SK-N-SH (cell line): Measurements from ENCODE around the gene LAMTOR4. TPM values are rescaled to one million over a fixed set of nuclear protein-coding genes. Genes with fewer than 3 reads are reported as not detected.
A peak's percentile ranks its signal among the peaks of the same experiment; 100 is the strongest.

ENCODE experiments used
- CTCF ChIA-PET: fragments of 300-600, 350-600 bp; formaldehyde crosslinking; extraction: SDS; loops from one replicate; lab custom pipeline; 2021; lab: Yijun Ruan, JAX
- POLR2A ChIA-PET: fragments of 350-600 bp; sonication (Branson Sonifier 250); formaldehyde crosslinking; extraction: SDS; loops from one replicate; lab custom pipeline; 2020; ENCODE audit warnings: antibody characterized with exemption, inconsistent platforms; lab: Yijun Ruan, JAX
- DNase-seq: peaks from one replicate; pipeline ENCODE4 v3.0.0; 2012
- H2AFZ ChIP-seq: fragments of 200-600 bp; sonication (generic); 2 replicates; pipeline ENCODE4 v1.8.1; 2016; ENCODE audit warnings: antibody characterized with exemption, mild to moderate bottlenecking, low read depth
- H3F3A ChIP-seq: fragments of 200-600 bp; sonication (generic); replicated peaks from 2 replicates; pipeline ENCODE3; 2016; ENCODE audit warnings: antibody characterized with exemption, mild to moderate bottlenecking; ENCODE audit not compliant: insufficient read depth
- H3K27ac ChIP-seq, 2 experiments: fragments of 200-500 bp in 1 of 2; fragments of 200-600 bp in 1 of 2; sonication (Bioruptor generic) in 1 of 2; sonication (generic), shearing (Covaris generic) in 1 of 2; 2 replicates each; pipeline versions ENCODE4 v1.5.1 to v1.6.1; 2014 to 2016; ENCODE audit warnings: low read depth in 2 of 2, inconsistent platforms in 1 of 2, low read length in 1 of 2, mild to moderate bottlenecking in 1 of 2, mixed read lengths in 1 of 2
- H3K27me3 ChIP-seq: fragments of 200-600 bp; sonication (generic), shearing (Covaris generic); 2 replicates; pipeline ENCODE4 v1.6.1; 2016; ENCODE audit warnings: mixed run types; ENCODE audit not compliant: insufficient read depth
- H3K36me3 ChIP-seq, 2 experiments: fragments of 200-500 bp in 1 of 2; fragments of 200-600 bp in 1 of 2; sonication (Bioruptor generic) in 1 of 2; sonication (generic) in 1 of 2; replicated peaks in 1 of 2; 2 replicates each; pipeline versions ENCODE3 to v1.5.1; 2014 to 2016; ENCODE audit warnings: low read length in 1 of 2, mild to moderate bottlenecking in 1 of 2; ENCODE audit not compliant: insufficient read depth in 2 of 2, control insufficient read depth in 1 of 2
- H3K4me1 ChIP-seq, 2 experiments: fragments of 200-500 bp in 1 of 2; fragments of 200-600 bp in 1 of 2; sonication (Bioruptor generic) in 1 of 2; sonication (generic), shearing (Covaris generic) in 1 of 2; 2 replicates each; pipeline versions ENCODE4 v1.5.1 to v1.6.1; 2014 to 2016; ENCODE audit warnings: low read depth in 1 of 2, low read length in 1 of 2, mixed run types in 1 of 2; ENCODE audit not compliant: insufficient read depth in 2 of 2, control insufficient read depth in 1 of 2
- H3K4me2 ChIP-seq: fragments of 200-600 bp; sonication (generic), shearing (Covaris generic); 2 replicates; pipeline ENCODE4 v1.6.1; 2017; ENCODE audit warnings: mixed run types
- H3K4me3 ChIP-seq, 2 experiments: fragments of 200-500 bp in 1 of 2; fragments of 200-600 bp in 1 of 2; sonication (Bioruptor generic) in 1 of 2; sonication (generic), shearing (Covaris generic) in 1 of 2; 2 replicates each; pipeline versions ENCODE4 v1.5.1 to v1.8.1; 2014 to 2016; ENCODE audit warnings: low read depth in 2 of 2, inconsistent platforms in 1 of 2, low read length in 1 of 2, mild to moderate bottlenecking in 1 of 2, mixed read lengths in 1 of 2, moderate library complexity in 1 of 2
- H3K79me2 ChIP-seq: fragments of 200-600 bp; sonication (generic); 2 replicates; pipeline ENCODE4 v1.8.1; 2017; ENCODE audit warnings: mild to moderate bottlenecking; ENCODE audit not compliant: insufficient read depth
- H3K9ac ChIP-seq: fragments of 200-600 bp; sonication (generic); 2 replicates; pipeline ENCODE4 v1.6.1; 2017; ENCODE audit warnings: mixed run types
- H3K9me2 ChIP-seq: fragments of 200-600 bp; sonication (generic); 2 replicates; pipeline ENCODE4 v1.6.1; 2017; ENCODE audit warnings: mixed run types
- H3K9me3 ChIP-seq: fragments of 200-600 bp; sonication (generic); 2 replicates; pipeline ENCODE4 v1.6.1; 2017; ENCODE audit warnings: mixed run types, mild to moderate bottlenecking, moderate library complexity
- H4K20me1 ChIP-seq: fragments of 200-600 bp; sonication (generic); 2 replicates; pipeline ENCODE4 v1.6.1; 2017; ENCODE audit warnings: mild to moderate bottlenecking, mixed run types; ENCODE audit not compliant: insufficient read depth
- CTCF ChIP-seq: fragments of 200-600 bp; sonication (generic); IDR thresholded peaks from 2 replicates; pipeline ENCODE4 v1.6.1; 2017; ENCODE audit warnings: antibody characterized with exemption, mild to moderate bottlenecking, moderate library complexity
- ELF1 ChIP-seq: IDR thresholded peaks from 2 replicates; pipeline ENCODE4 v1.4.0; 2012
- FOXJ3 ChIP-seq: sonication (generic); formaldehyde crosslinking; IDR thresholded peaks from 2 replicates; pipeline ENCODE4 v1.5.1; 2020; ENCODE audit warnings: mild to moderate bottlenecking, missing genetic modification reagents
- FOXM1 ChIP-seq: IDR thresholded peaks from 2 replicates; pipeline ENCODE4 v1.4.0; 2012; ENCODE audit warnings: low read depth, mild to moderate bottlenecking
- GABPA ChIP-seq: IDR thresholded peaks from 2 replicates; pipeline ENCODE4 v1.4.0; 2012; ENCODE audit warnings: low read depth, mild to moderate bottlenecking
- GATA2 ChIP-seq: sonication (generic); formaldehyde crosslinking; IDR thresholded peaks from 2 replicates; pipeline ENCODE4 v1.5.0; 2020; ENCODE audit warnings: mild to moderate bottlenecking, missing genetic modification reagents
- IRF3 ChIP-seq: fragments of 150-350 bp; IDR thresholded peaks from 2 replicates; pipeline ENCODE4 v1.6.1; 2016; ENCODE audit warnings: mild to moderate bottlenecking, low read depth, low read length
- MEF2A ChIP-seq: IDR thresholded peaks from 2 replicates; pipeline ENCODE4 v1.4.0; 2012; ENCODE audit warnings: low read depth, borderline replicate concordance
- RAD21 ChIP-seq: IDR thresholded peaks from 2 replicates; pipeline ENCODE4 v1.6.1; 2012; ENCODE audit warnings: mild to moderate bottlenecking, low read length
- SIN3A ChIP-seq: IDR thresholded peaks from 2 replicates; pipeline ENCODE4 v1.6.1; 2012; ENCODE audit warnings: low read depth, mild to moderate bottlenecking, low read length, moderate library complexity, borderline replicate concordance
- SMC3 ChIP-seq: IDR thresholded peaks from 2 replicates; pipeline ENCODE4 v1.6.1; 2012; ENCODE audit warnings: low read depth, low read length, improper control_type of control experiment
- WGBS: methylation state at CpG from one replicate; pipeline ENCODE4 v1.1.6; 2017; ENCODE audit warnings: low lambda C conversion rate; 5-methylcytosine and 5-hydroxymethylcytosine counted together
- polyA plus RNA-seq, 3 experiments: library from polyadenylated mRNA; depleted of rRNA; stranded (reverse); fragments of >200 nt; gene quantifications; 2 replicates each; pipeline ENCODE4 v1.2.3, GENCODE V29; 2012
- TF ChIP-seq, protein P1 (sequence below): IDR thresholded peaks from 2 replicates; pipeline ENCODE4 v1.4.0; 2012; ENCODE audit warnings: low read depth

LAMTOR4 gene
- polyA plus RNA-seq, 1 of the 3 experiments (the other 2 are of a cell fraction) = 630 TPM

- TF ChIP-seq CTCF (no peak), SMC3 (no peak), IRF3 (no peak), GABPA (peak; percentile 50; the same call in 1 of the 2 replicates), ELF1 (0 out of 2 replicates have a peak, but pooled peaks have one; percentile 15), GATA2 (CRISPR knock-in tag) (no peak; the same call in 1 of the 2 replicates), FOXJ3 (CRISPR knock-in tag) (no peak), SIN3A (peak; percentile 59; the same call in 1 of the 2 replicates), MEF2A (no peak), RAD21 (no peak)
- TF ChIP-seq, protein P1, sequence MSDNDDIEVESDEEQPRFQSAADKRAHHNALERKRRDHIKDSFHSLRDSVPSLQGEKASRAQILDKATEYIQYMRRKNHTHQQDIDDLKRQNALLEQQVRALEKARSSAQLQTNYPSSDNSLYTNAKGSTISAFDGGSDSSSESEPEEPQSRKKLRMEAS = peak; percentile 84
- TF ChIP-seq, all 33 proteins: peak for 13
These were observed 21.5 kb upstream of the LAMTOR4 start, which contains the start of gene MBLAC1 (continued) for GRCh38 chr7:100126931-100127865.

GRCh38 chr7:100127866-100128636, 20.7 kb upstream of the LAMTOR4 start:
- H4K20me1 ChIP-seq = no peaks in the 10 kb centered on the region
- peaks cover 8 to 17% of the 10 kb centered on the region in 2 experiments for H3K36me3 ChIP-seq
- no peaks in the 10 kb centered on the region for H3K9me2 ChIP-seq
- peak overlapping the region; percentile 65 to 84 for H3K4me3 ChIP-seq
- no peaks in the 10 kb centered on the region for H3K27me3 ChIP-seq
- H3K9me3 ChIP-seq = no peaks in the 10 kb centered on the region
- peaks cover 45% of the 10 kb centered on the region for H3F3A ChIP-seq
- ChIA-PET CTCF (interaction anchor here (0.6 to 13.6 kb wide), 15 partner anchors 11 to 577 kb away, joined by 3 to 262 read pairs (median 5); partner anchors contain the start of genes AP4M1, GAL3ST4, MCM7 and PVRIG), POLR2A (interaction anchor here (0.6 to 2.7 kb wide), 5 partner anchors 26 to 762 kb away, joined by 3 to 19 read pairs (median 4); partner anchors contain the start of genes AP4M1, MCM7, UFSP1 and ZSCAN21)
- H3K4me2 ChIP-seq = peak overlapping the region; percentile 90
- H3K27ac ChIP-seq = peak overlapping the region in 1 of 2 experiments; percentile 96; a peak in 1 of 4 replicates
- peaks cover 10 to 20% of the 10 kb centered on the region in 2 experiments; a peak in 2 of 4 replicates for H3K4me1 ChIP-seq
- H2AFZ ChIP-seq = peak overlapping the region; percentile 84
- WGBS = 25% methylated on average over 32 of the region's 37 CpGs
- peak overlapping the region; percentile 88 for H3K9ac ChIP-seq
- peaks cover 28% of the 10 kb centered on the region; the same call in 1 of the 2 replicates for H3K79me2 ChIP-seq
- no peak for TF ChIP-seq FOXM1
- TF ChIP-seq, protein P1 = peak; percentile 41; the same call in 1 of the 2 replicates
- peak; percentile 60 for DNase-seq
